ENCODE results near the gene KRTAP5-6.

KRTAP5-6 gene

DNA sequence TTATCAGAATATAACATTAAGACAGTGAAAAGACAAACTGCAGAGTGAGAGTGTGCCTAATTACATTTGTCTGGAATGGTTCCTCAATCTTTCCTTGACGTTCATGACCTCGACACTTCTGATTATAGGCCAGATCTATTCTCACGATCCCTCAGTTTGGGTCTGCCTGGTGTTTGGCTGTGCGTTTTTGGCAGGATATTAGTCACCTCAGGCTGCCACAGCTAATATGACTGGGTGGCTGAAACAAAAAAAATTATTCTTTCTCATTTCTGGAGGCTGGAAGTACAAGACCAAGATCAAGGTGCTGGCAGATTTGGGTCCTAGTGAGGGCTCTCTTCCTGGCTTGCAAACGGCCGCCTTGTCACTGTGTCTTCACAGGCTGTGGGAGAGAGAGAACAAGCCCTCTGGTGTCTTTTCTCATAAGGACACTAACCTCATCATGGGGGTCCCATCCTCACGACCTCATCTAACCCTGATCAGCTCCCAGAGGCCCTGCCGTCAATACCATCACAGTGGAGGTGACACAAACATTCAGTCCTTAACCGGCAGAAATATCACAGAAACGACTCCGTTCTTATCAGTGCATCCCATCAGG lies 30.2 kb downstream of the KRTAP5-6 start:
- H3K79me2 ChIP-seq (ENCODE audit: insufficient read depth, low read length) = no peaks in the 10 kb centered on the region
- H3K36me3 ChIP-seq (ENCODE audit: insufficient read depth, low read length) = no peaks in the 10 kb centered on the region
- H4K20me1 ChIP-seq (ENCODE audit: insufficient read depth, low read length) = no peaks in the 10 kb centered on the region
- no peak overlapping the region for H3K4me2 ChIP-seq (ENCODE audit: low read length)
- H3K4me3 ChIP-seq (ENCODE audit: low read depth, low read length, poor library complexity, severe bottlenecking) = no peak overlapping the region
- no peaks in the 10 kb centered on the region; the same call in none of the 2 replicates for H3K27me3 ChIP-seq (ENCODE audit: insufficient read depth, low read length)
- no peaks in the 10 kb centered on the region for H3K9me2 ChIP-seq (ENCODE audit: low read depth, low read length)
- no peaks in the 10 kb centered on the region for H3K4me1 ChIP-seq (ENCODE audit: insufficient read depth, low read length, severe bottlenecking)
- H3K9ac ChIP-seq (ENCODE audit: low read length) = no peak overlapping the region
- H3F3A ChIP-seq (ENCODE audit: insufficient read depth, low read length) = no peaks in the 10 kb centered on the region
- no peak for TF ChIP-seq EZH2 (IDR thresholded peaks at IDR 0.05; ENCODE audit: borderline replicate concordance, low read length)
- TF ChIP-seq, protein P1, sequence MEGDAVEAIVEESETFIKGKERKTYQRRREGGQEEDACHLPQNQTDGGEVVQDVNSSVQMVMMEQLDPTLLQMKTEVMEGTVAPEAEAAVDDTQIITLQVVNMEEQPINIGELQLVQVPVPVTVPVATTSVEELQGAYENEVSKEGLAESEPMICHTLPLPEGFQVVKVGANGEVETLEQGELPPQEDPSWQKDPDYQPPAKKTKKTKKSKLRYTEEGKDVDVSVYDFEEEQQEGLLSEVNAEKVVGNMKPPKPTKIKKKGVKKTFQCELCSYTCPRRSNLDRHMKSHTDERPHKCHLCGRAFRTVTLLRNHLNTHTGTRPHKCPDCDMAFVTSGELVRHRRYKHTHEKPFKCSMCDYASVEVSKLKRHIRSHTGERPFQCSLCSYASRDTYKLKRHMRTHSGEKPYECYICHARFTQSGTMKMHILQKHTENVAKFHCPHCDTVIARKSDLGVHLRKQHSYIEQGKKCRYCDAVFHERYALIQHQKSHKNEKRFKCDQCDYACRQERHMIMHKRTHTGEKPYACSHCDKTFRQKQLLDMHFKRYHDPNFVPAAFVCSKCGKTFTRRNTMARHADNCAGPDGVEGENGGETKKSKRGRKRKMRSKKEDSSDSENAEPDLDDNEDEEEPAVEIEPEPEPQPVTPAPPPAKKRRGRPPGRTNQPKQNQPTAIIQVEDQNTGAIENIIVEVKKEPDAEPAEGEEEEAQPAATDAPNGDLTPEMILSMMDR (IDR thresholded peaks at IDR 0.05; ENCODE audit: low read length) = no peak
- no peaks in the 10 kb centered on the region for H3K9me3 ChIP-seq (ENCODE audit: low read length)
- H3K27ac ChIP-seq (ENCODE audit: low read depth, low read length, poor library complexity, severe bottlenecking) = no peak overlapping the region
- H2AFZ ChIP-seq (ENCODE audit: low read length) = no peak overlapping the region

DNA sequence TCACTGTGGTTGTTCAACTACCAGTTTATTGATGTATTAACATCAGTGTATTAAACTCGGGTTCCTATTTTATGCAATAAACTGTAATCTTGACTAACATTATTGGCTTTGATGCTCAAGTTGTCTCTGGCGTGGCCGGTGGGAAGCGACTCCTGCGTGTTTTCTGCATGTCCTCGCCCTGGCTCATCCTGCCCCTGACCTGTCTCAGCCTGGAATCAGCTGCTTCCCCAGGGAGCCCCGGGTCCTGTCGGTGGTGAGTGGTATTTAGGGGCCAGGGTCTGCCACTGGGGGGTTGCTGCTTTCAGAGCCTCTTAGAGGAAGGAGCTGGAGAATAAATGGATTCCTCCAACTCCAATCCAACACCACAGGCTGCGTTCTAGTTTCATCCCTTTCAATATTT lies 30.9 kb downstream of the KRTAP5-6 start:
- H3K9ac ChIP-seq (ENCODE audit: low read length) = no peak overlapping the region
- H3K4me2 ChIP-seq (ENCODE audit: low read length) = no peak overlapping the region
- no peak overlapping the region for H3K4me3 ChIP-seq (ENCODE audit: low read depth, low read length, poor library complexity, severe bottlenecking)
- no peak for TF ChIP-seq EZH2 (IDR thresholded peaks at IDR 0.05; ENCODE audit: borderline replicate concordance, low read length)
- TF ChIP-seq, protein P1 (IDR thresholded peaks at IDR 0.05; ENCODE audit: low read length) = no peak
- no peaks in the 10 kb centered on the region for H3F3A ChIP-seq (ENCODE audit: insufficient read depth, low read length)
- H3K36me3 ChIP-seq (ENCODE audit: insufficient read depth, low read length) = no peaks in the 10 kb centered on the region
- H3K79me2 ChIP-seq (ENCODE audit: insufficient read depth, low read length) = no peaks in the 10 kb centered on the region
- H3K9me2 ChIP-seq (ENCODE audit: low read depth, low read length) = no peaks in the 10 kb centered on the region
- H3K27ac ChIP-seq (ENCODE audit: low read depth, low read length, poor library complexity, severe bottlenecking) = no peak overlapping the region
- no peaks in the 10 kb centered on the region; the same call in none of the 2 replicates for H3K27me3 ChIP-seq (ENCODE audit: insufficient read depth, low read length)
- no peaks in the 10 kb centered on the region for H3K9me3 ChIP-seq (ENCODE audit: low read length)
- H3K4me1 ChIP-seq (ENCODE audit: insufficient read depth, low read length, severe bottlenecking) = no peaks in the 10 kb centered on the region
- no peaks in the 10 kb centered on the region for H4K20me1 ChIP-seq (ENCODE audit: insufficient read depth, low read length)
- H2AFZ ChIP-seq (ENCODE audit: low read length) = no peak overlapping the region

DNA sequence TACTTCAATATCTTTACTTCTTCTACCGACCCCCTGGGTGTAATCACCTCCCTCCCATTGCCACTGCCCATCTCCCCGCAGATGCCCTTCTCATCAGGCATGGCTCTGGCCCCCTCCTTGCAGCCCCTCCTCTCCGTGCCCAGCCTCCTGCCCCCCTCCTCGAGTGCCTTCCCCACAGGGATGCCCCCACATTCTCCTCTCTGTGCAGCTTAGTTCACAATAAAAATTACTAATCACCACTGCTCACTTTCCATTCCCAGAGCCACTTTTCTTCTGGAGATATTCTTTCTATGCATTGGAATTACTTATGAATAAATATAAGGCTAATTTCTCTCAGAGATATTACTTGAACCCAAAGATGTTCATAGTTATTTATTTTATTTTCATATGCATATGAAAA lies 31.3 kb downstream of the KRTAP5-6 start:
- no peak overlapping the region for H2AFZ ChIP-seq (ENCODE audit: low read length)

More for the DNA sequence above, 31.3 kb downstream of the KRTAP5-6 start:
- Histone ChIP-seq H3K4me1 (ENCODE audit: insufficient read depth, low read length, severe bottlenecking) (no peaks in the 10 kb centered on the region), H3K9ac (ENCODE audit: low read length) (no peak overlapping the region), H3K79me2 (ENCODE audit: insufficient read depth, low read length) (no peaks in the 10 kb centered on the region), H3F3A (ENCODE audit: insufficient read depth, low read length) (no peaks in the 10 kb centered on the region), H3K9me2 (ENCODE audit: low read depth, low read length) (no peaks in the 10 kb centered on the region), H3K4me2 (ENCODE audit: low read length) (no peak overlapping the region), H4K20me1 (ENCODE audit: insufficient read depth, low read length) (no peaks in the 10 kb centered on the region), H3K36me3 (ENCODE audit: insufficient read depth, low read length) (no peaks in the 10 kb centered on the region), H3K27ac (ENCODE audit: low read depth, low read length, poor library complexity, severe bottlenecking) (no peak overlapping the region), H3K4me3 (ENCODE audit: low read depth, low read length, poor library complexity, severe bottlenecking) (no peak overlapping the region), H3K27me3 (ENCODE audit: insufficient read depth, low read length) (no peaks in the 10 kb centered on the region; the same call in none of the 2 replicates), H3K9me3 (ENCODE audit: low read length) (no peaks in the 10 kb centered on the region)
- TF ChIP-seq, protein P1 (IDR thresholded peaks at IDR 0.05; ENCODE audit: low read length) = no peak
- no peak for TF ChIP-seq EZH2 (IDR thresholded peaks at IDR 0.05; ENCODE audit: borderline replicate concordance, low read length)
